SHP77 treated with DMSO at 0.1 percent for 48 hours (cell line): ENCODE results near the gene DGKB.

Source experiments
- DNase-seq: peaks from one replicate; lab custom pipeline; 2025; lab: John Stamatoyannopoulos, UW

The DGKB gene

DNA sequence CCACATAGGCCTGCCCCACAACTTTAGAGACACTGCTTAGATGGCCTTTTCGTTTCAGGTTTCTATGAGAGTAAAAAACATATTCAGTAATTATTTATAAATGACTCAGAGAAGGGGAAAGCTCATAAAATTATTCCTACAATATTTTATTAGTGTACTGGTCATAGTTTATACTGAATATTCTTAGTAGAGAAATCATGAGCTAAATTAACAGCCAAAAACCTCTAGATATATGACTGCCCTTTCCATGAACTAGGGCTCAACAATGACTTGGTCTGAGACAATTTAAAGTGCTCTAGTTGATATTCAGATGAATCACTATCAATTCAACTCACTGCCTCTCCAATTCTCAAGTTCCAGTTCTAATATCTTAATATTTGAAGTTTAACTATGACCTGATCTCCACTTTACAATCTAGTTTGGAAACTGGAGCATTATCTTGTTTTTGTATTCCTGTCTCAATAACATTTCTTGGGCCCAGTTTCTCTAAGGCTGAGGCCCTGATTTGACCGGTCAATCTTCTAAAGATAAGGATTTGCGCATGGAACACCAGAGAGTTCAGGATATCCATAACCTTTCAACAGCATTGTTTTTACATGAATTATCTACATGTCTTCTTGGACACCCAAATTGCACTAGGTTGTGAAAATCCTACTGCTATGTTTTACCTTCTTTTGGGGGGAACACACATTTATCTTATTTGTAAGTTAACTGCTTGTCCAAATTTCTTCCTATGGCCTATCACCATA, 141.6 kb downstream of the DGKB start:
- DNase-seq, result no peak

DNA sequence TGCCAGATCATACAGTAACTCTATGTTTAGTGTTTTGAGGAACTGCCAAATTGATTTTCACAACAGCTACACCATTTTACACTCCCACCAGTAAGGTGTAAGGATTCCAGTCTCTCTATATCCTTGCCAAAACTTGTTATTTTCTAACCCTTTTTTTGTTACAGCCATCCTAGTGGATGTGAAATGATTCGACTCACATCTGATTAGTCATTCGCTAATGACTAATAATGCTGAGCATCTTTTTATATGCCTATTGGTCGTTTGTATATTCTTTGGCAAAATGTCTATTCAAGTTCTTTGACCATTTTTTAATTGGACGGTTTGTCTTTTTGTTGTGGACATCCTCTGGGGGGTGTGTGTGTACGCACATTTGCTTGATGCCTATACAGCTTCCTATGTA, 142.8 kb downstream of the DGKB start:
- DNase-seq, result no peak

DNA sequence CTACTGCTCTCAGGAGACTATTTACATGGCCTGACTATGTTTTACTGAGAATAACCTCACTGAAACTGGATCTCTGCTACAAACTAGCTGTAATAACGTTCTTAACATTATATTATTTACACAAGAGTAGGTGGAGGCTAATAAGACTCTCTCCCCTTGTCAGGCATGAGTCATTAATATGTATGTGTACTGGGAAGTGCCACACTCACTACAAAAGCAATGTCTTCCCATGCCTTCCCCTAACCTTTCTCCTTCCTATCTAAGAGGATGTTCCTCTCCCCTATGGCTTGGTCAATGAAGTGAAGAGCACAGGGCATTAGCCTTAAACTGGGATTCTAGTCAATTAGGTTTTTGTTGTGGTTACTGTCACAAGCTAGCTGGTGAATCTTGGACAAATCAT, 147.9 kb downstream of the DGKB start:
- DNase-seq, result no peak

DNA sequence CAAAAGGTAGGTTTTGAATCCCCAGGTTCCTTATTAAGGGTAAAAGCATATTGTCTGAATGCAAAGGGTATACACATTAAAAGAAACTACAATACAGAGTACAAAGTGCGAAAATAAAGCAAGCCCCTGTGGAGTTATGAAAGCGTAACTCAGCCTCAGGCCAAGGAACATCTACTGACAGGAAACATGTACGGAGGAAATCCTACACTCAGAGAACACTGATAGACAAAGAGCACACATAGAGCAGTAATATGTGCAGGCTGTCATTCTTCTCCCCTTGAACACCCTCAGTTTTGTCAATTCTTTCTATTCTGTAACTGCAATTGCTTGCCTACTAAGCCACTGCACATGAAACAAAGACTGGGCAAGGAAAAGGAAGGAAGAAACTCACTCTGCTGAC, 150.2 kb downstream of the DGKB start:
- DNase-seq, result no peak

DNA sequence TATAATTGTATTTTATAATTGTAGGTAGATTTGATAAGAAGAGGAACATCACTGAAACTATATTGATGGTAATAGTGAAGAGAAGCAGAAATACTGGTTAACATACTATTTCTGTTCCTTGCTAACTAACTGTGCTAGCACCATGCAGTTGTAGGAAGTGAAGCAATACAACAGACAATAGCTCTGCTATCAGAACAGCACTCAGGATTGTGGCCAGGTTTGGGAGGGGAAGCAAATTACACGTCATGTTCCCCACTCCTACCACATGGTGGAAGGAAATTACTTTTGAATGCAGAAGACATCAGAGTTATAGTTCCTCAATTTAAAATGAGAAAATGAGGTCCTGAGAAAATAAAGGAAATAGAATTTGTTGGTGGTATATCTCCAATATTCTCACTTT, 151.1 kb downstream of the DGKB start:
- DNase-seq, result no peak

DNA sequence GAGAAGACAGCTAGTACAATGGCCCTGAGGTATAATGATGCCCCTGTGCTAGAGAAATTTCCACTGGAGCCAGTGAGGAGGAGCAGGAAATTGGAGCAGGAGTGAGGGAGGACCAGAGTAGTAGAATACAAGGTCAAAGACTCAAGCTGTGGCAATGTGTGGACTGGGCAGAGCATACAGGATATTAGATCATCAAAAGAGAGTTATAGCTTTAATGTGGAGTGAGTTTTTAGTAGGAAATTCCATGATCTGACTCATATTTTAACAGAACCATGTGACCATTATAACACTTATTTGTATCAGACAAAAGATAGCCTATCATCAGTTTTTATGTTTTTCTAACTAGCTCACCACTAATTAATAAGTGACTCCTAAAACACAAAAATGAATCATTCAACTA, 154.1 kb downstream of the DGKB start:
- no peak for DNase-seq

DNA sequence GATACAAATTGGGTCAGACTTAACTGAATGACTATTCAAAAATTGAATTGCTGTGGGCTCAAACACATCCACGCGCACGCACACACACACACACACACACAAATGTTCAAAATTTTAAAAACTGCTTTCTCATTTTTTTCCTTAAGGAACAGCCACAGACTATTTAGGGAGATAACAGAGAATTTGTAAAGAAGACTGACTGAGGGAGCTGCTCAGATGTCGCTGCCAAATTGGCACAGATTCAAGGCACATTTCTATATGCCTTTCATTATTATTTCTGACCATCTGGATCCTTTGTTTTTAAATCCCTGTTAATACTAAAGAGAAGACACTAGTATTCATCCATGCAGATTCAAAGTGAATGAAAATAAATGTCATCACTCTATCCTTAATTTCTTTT, 154.8 kb downstream of the DGKB start:
- no peak for DNase-seq

DNA sequence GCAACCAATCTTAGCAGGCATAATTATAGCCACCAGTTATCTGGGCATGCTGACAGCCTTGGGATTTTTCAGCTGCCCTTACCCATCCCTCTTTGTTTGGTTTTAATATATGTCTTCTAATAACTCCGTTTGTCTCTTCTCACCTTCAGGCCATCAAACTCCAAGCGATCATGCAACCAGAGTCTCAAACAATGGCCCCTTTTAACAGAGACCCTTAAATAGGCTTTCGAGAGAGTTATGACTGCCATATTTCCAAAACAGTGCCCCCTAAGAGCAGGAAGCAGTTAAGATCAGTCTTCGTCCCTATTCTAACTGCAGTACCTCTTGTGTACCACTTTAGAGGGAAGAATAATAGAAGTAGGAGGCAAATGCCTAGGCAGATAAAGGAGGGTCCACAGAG, 157.5 kb downstream of the DGKB start:
- DNase-seq, result no peak

- DNase-seq, result no peak
Measured at GRCh38 chr7:14740606-14741005, 161.9 kb downstream of the DGKB start.

DNA sequence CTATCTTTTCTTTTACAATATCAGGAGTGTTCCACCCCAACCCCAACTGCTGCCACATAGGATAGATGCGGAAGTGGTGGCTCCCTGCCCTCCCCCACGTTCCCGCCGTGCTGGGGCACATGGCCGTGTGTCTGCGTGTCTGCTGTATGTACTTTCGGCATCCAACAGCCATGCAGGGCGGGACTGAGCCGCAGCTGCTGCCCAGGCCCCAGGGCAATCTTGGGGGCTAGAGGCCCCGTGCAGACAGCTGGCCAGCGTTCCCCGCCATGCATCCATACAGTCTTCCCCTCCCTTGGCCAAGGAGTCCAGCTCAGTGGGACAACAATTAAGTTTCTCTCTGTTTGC, 162.7 kb downstream of the DGKB start:
- no peak for DNase-seq

GRCh38 chr7:14739168-14739840, 163.2 kb downstream of the DGKB start:
- DNase-seq, result no peak

DNA sequence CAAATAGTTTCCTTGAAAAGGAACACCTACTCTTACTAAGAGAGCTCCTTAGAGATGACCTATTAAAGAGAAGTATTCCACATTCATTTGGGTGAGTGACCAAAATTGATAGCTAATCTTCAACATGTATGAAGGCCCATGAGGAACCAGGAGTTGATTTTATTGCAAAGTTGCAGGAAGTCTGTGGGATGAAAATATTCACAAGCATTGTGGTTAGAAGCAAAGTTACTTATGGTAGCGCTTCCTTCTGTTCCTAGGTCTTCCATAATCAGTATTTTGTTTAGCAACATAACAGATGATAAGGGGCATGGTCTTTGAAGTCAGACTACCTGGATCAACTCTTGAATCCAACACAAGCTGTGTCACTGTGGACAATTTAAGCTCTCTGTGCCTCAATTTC, 164.5 kb downstream of the DGKB start:
- DNase-seq, result no peak

- no peak for DNase-seq
Measured at GRCh38 chr7:14734839-14735321, 167.7 kb downstream of the DGKB start.

- no peak for DNase-seq
Measured at GRCh38 chr7:14720785-14721184, 181.8 kb downstream of the DGKB start.

DNA sequence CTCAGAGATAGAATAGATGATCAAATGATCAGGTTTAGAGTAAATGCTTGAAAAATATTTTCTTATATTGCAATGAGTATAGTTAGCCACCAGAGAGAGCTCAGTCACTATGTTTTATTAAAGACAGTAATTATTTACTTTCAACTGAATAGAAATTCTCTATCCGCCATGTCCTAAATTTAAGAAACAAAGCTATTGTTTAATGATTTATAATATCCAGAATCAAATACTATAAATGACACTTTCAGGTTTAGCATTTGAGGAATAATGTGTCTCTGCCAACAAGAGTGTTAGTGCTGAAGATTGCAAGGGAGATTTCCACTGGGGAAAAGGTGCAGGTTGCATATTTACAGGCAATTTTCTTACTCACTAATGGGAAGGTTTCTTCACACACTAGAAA, 184.7 kb downstream of the DGKB start:
- DNase-seq, result peak; percentile 68

- DNase-seq, result no peak
Measured at GRCh38 chr7:14717169-14717568, 185.4 kb downstream of the DGKB start.

DNA sequence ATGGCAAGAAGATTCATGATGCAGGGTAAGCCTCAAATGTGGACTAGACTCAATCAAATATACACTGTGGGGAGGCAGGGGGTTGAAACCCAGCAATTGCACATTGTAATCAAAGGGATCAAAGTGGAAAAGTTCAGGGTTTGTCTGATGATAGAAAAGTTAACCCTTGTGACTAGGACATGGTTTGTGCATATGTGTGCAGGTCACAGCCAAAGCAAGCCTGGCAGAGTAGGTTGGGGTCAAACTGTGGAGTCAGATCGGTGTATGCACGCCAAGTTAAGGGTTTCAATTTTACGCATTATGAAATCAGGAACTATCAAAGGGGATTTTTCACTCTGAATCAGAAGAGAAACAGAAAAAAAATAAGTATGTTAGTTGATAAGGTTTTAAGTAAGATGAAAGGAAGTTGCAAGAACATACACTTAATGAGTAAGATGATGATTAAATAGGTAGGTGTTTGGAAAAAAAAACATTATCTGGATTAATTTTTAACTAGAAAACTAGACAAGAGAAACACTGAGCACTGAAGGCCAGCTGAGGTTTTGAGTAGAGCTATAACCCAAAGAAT, 188.3 kb downstream of the DGKB start:
- no peak for DNase-seq

DNA sequence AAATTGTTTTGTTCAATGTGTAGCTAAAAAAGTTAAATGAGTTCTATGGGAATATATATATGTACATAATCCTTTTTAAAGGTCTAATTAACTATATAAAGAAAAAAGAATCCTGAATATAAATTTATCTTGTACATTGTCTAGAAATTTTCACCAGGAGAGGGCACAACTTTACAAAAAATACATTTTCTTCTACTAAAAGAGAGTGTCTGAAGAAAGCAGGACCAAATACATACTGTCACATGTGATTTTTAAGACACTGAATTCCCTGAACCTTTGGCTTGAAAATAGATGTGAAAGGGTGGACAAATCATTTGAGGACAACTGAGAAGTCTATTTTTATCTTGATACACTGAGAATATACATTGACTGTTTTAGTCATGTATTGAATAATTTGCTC, 204.3 kb downstream of the DGKB start:
- DNase-seq, result no peak

GRCh38 chr7:14697684-14698083, 204.9 kb downstream of the DGKB start:
- no peak for DNase-seq

DNA sequence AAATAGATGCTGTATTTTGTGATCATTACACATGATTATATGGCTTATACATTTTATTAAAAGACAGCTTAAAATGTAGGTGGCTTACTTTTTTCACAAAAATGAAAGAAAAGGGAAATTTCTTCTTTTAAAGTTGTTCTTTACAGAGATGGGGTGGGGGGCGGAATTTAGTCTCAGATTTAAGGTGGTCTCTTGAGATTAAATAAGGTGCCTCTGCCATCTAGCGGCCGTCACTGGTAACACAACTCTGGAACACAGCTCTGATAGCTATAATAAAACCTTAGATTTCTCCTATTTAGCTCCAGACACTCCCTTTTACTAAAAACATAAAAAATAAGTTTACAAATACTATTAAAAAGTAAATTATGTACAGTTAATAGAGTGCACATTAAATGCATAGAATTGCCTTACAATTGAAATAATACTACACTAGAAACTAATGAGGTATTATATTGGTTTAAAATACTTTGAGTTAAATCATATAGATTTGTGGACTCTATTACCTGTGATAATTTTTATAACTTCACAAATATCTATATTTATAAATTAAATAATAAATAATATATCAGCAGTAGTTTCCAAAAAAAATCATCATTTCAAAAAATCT, 210.9 kb downstream of the DGKB start:
- no peak for DNase-seq

- DNase-seq, result no peak
Measured at GRCh38 chr7:14691034-14691433, 211.5 kb downstream of the DGKB start.

- no peak for DNase-seq
Measured at GRCh38 chr7:14690486-14690885, 212.1 kb downstream of the DGKB start.

GRCh38 chr7:14690075-14690474, 212.5 kb downstream of the DGKB start:
- DNase-seq, result no peak
